Coronary artery (tissue), 2 donors: ENCODE data around the gene PAQR6.

Experiments used
- DNase-seq: peaks from one replicate; pipeline ENCODE4 v3.0.0-alpha.2; 2017; ENCODE audit warnings: low spot score
- H3K27ac ChIP-seq, 2 donors: fragments of 200-600 bp; sonication (generic); one replicate each; pipeline ENCODE4 v1.5.1; 2016 to 2019
- H3K4me3 ChIP-seq: fragments of 200-600 bp; sonication (generic); 2 replicates; pipeline ENCODE4 v1.5.1; 2016; ENCODE audit warnings: mild to moderate bottlenecking, moderate library complexity
- CTCF ChIP-seq: fragments of 200-600 bp; sonication (generic); IDR thresholded peaks from one replicate; pipeline ENCODE4 v1.5.1; 2019; ENCODE audit warnings: antibody characterized with exemption

Gene PAQR6

GRCh38 chr1:156286061-156286460, 38.2 kb upstream of the PAQR6 start:
- TF ChIP-seq CTCF: no peak
- no peak overlapping the region for H3K27ac ChIP-seq

GRCh38 chr1:156285437-156285836, 37.6 kb upstream of the PAQR6 start:
- TF ChIP-seq CTCF: no peak
- DNase-seq: no peak
- Histone ChIP-seq H3K4me3 (no peak overlapping the region), H3K27ac (no peak overlapping the region)

More at GRCh38 chr1:156286061-156286460, 38.2 kb upstream of the PAQR6 start:
- no peak overlapping the region for H3K4me3 ChIP-seq
- no peak for DNase-seq

DNA sequence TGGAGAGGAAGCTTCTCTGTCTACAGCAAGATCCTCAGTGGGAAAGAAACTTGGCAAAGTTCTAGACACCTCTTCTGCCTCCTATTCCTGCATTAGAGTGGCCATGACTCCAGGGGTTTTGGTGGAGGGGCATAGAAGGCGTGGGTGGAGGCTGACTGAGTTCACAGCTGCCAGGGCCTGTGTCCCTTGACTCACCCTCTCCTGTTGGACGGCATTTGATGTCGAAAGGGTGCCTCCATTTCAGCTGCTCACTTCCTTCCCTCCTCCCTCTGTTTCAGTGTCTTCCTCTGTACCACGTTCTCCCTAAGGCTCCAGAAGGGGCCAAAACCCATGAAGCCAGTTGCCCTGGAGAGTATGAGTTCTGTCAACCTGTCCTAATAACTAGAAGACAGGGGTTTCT, 36.9 kb upstream of the PAQR6 start:
- no peak overlapping the region for H3K27ac ChIP-seq
- DNase-seq: no peak
- no peak overlapping the region for H3K4me3 ChIP-seq
- TF ChIP-seq CTCF: no peak

DNA sequence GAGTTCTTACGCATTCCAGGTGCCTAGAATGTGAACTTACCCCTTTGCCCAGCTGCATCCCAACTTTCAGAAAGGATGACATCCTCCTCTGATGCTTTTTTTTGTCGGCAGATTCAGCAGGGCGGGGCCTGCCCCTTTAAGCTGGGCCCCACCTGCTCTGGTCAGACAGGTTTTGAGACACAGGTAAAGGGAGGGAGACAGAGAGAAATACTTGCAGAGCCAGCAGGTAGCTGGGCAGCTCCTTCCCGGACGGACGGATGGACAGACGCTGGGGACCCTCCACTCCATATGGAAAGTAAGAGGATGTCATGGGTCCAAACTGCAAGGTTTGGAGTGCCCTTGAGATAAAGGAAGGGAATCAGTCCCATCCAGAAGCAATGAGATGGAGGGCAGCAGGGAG, 36.3 kb upstream of the PAQR6 start, which contains the start of gene TMEM79:
Gene TMEM79, plus strand, starts transcription at position 214 of the 400 bp plus-strand sequence. CDS start 902 bp downstream, outside the sequence.
- TF ChIP-seq CTCF: no peak
- peak within 1 kb of the TSS; percentile 89 for H3K4me3 ChIP-seq
- no peak for DNase-seq
- peak within 1 kb of the TSS in 1 of 2 donors; percentile 90 for H3K27ac ChIP-seq

GRCh38 chr1:156283521-156283920, 35.7 kb upstream of the PAQR6 start:
- no peak for TF ChIP-seq CTCF
- DNase-seq: no peak
- Histone ChIP-seq H3K4me3 (peak overlapping the region; percentile 89), H3K27ac (no peak overlapping the region)

GRCh38 chr1:156282479-156283222, 34.8 kb upstream of the PAQR6 start, which contains the start of gene SMG5:
TSS of gene SMG5 (minus strand) at chr1:156282825. CDS start at chr1:156282680, 145 bp downstream.
- DNase-seq: peak; percentile 97
- no peak for TF ChIP-seq CTCF

More at GRCh38 chr1:156282479-156283222, 34.8 kb upstream of the PAQR6 start, which contains the start of gene SMG5:
- Histone ChIP-seq H3K4me3 (peak within 1 kb of the TSS; percentile 89), H3K27ac (peak within 1 kb of the TSS; percentile 61 to 90)
